ENCODE results near the gene PARP1.
"Not testable (repeated sequence)": the region's sequence is repeated elsewhere in the genome, so short reads cannot be mapped to it uniquely, and the experiment has no call there.

The PARP1 gene

DNA sequence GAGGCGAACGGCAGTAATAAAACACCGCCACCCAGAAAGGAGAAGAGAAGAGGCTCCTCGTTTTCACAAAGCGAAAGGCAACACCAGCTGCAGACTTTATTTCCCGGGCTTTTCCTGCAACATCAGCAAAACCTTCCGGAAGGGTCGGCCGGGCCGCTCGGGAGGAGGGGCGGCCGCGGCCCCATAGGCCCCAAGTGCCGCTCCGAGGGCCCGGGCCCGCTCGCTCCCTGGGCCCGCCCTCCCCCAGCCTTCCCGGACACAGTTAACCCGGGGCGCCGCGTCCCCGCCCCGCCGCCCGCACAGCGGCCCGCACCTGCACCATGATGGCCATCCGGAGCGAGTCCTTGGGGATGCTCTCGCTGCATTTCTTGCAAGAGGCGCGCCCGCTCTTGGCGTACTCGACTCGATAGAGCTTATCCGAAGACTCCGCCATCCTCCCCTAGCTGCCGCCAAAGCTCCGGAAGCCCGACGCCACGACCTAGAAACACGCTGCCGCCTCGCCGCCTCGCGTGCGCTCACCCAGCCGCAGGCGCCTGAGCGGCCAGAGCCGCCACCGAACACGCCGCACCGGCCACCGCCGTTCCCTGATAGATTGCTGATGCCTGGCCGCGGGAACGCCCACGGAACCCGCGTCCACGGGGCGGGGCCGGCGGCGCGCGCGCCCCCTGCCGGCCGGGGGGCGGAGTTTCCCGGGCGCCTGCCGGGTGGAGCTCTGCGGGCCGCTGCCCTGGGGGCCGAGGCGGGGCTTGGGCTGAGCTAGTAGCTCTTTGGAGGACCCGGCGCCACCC, at the start of gene PARP1:
Gene PARP1, minus strand, starts transcription at position 597 of the 788 bp plus-strand sequence. Its CDS starts 164 bp downstream, at position 433.
- peak; percentile 70 to 82 (median 70) for DNase-seq

DNA sequence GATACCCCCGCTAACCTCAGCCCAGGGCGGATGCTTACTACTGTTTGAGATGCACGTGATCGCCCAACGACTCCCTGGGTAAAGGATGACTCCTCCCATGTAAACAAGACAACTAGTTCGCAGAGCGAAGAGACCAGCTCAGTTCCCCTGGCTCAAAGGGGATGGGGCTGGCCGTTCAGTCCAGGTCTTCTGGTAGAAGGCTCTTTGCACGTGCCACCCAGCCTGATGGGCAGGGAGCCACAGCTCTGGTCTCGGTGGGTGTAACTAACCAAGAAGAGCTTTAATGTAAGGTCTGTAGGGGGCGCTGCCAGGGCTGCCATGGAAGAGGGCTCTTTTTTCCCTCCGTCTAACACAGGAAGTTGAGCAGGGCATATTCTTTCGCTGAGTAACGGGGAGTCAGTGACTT, 49.4 kb upstream of the PARP1 start:
- DNase-seq: peak in 1 of 4 experiments; percentile 41

DNA sequence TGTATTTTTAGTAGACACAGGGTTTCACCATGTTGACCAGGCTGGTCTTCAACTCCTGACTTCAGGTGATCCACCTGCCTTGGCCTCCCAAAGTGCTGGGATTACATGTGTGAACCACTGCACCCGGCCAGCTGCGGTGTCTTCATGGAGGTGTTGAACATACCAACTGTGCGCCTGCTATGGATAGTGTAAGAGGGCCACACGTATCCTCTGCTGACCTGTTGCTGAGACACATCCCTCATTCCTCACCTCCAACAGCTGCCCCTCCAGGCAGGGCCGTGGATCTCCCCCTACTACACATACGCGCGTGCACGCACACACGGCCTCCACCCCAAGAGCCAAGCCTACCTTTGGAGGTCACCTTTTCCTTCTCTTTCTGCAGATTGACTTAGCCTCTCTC, 48.0 kb upstream of the PARP1 start:
- no peak for DNase-seq

DNA sequence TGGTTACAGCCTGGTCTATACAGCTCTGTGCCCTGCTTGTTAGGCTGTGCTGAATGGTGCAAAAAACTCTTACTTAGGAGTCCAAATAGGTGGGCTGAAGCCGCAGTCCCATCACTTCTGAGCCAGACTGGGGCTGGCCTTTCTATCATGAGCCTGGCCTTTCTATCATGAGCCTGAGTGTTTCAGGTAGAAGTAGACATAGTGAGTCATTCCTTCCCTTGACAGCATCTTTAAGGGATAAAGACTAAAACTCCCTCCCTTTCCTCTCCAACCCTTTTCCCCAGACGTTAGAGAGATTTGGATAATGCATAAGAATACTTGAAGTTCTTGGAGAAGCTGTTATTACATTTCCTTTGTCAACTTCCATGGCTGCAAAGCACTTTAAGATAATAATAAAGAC, 46.5 kb upstream of the PARP1 start:
- DNase-seq: no peak

DNA sequence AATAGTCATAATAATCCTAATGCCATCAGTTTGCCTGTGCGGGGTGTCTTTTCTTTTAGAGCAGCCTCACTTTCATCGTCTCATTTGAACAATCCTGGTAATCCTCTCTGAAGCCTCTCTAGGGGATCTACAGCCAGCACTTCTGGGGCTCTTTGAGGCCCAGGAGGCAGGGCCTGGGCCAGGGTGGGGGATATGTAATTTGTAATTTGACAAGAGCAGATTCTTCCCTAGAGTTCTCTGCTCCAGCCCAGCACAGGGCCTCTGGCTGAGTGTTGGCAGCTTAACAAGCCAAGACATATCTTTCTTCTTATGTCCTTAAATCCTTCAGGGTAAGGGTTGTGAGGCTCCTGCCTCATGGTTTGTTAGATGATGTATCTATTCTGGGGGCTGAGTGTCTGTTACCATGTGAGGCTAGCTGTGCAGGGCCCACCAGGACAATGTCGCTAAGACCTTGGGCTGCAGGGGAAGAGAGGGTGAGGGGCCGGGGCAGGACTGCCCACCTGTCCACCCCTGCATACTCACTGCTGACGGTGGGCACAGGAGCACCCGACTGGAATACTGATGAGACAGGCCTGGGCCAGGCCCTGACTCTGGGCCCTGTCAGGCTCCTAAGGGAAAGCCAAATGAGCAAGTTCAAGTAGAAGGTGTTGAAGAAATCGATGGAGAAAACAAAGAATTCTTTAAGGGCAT, 45.3 kb upstream of the PARP1 start:
- no peak for DNase-seq

DNA sequence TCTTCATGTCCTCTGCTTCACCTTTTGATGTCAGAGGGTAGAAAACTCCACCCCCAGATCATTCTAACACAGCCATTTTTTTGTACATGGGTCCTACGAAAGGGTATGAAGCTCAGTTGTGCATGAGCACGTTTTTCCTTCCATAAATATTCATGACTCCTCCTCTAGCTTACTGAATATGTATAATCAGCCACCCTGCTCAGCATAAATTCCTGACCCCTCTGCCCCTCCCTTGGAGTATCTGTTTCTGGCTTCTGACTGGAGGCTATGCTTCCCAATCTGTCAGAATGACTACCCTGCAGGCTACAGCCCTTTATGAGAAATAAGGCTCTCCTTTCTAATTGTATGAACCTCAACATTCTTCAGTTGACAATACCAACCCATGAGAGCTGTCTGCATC, 42.8 kb upstream of the PARP1 start:
- DNase-seq: no peak

DNA sequence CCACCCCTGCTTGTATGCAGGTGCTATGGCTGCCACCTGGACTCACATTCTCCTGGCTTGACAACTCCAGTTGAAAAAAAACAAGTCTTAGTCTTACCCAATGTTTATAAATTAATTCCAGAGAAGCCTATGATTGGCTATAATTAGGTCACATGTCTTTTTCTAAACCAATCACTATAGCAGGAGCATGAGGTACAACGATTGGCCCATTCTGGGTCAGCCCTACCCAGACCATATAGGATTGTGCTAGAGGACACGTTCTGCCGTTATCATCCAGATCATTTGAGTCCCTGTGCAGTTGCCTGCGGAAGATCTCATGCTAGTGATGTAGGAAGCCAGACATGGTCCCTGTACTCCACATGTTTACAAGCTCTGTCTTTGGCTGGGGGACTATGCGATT, 41.9 kb upstream of the PARP1 start:
- DNase-seq: no peak

DNA sequence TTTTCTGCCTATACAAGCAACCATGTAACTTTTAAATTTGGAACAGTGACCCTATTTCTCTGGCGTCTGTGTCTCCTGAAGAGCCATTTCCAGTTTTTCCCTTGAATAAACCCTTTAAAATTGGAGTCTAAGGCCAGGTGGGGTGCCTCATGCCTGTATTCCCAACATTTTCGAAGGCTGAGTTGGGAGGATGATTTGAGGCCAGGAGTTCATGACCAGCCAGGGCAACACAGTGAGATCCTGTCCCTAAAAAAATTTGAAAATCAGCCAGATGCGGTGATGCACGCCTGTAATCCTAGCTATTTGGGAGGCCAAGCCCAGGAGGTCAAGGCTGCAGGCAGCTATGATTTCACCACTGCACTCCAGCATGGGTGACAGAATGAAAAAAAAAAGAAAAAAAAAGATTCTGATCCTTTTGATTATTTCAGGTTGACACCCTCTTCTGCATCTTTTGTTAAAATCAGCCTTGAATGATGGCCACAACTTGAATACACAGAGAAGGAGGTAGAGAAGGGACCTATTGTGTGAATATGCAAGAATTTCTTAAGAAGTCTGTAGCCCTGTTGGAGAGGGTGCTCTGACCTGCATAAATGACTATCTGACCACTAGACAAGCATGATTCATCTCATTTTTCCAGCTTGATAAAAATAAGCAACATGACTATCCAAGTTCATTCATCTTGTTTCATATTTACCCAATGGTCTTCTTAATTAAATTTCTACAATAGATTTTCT, 40.2 kb upstream of the PARP1 start:
- DNase-seq: no peak

DNA sequence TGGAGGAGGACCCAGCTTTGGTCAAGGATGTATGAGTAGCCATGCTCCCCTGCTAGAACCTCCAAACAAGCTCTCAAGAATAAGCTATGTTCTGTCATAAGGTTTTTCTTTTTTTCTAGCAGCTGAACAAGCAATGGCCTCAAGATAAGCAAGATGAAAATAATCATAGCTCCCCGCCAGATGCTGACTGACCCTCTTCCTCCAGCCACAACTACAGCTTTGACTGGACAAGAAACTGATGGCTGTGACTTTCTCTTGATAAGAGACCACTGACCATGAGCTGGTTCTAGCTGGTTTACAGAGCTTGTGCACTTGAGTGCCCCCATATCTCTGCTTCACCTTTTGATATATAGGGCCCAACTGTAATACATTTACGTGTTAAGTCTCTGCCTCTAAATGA, 38.2 kb upstream of the PARP1 start:
- no peak for DNase-seq

DNA sequence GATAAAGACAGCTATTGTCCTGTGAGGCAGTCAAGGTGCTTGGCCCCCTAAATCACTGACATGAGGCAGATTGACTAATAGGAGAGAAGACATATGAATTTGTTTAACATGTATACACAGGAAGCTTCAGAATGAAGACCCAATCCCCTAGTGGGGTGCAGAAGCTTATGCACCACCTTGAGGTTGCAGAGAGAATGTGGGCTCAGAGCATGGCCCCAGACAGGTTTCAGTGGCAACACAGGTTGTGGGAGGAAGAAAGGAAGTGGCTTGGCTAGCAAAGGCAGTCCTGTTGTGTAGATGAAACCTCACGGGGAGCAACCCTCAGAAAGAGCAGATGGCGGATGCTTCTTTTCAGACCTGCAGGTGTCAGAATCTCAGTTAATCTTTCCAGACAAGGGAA, 37.0 kb upstream of the PARP1 start:
- peak in 2 of 4 experiments; percentile 32 to 48 for DNase-seq

DNA sequence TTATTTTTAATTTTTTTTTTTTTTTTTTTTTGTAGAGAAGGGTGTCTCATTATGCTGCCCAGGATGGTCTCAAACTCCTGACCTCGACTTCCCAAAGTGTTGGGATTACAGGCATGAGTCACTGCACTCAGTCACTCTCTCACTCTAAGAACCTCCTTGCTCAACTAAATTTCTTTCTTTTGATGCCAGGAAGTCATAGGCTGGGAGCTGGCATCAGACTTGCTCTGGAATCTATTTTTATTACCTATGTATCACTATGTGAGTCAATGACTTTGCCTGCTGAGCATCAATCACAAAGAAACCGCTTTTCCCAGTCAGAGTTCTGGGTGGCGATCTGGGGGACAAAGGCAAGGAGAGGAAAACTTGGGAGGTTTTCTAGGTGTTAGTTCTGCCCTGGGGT, 35.5 kb upstream of the PARP1 start:
- DNase-seq: no peak

DNA sequence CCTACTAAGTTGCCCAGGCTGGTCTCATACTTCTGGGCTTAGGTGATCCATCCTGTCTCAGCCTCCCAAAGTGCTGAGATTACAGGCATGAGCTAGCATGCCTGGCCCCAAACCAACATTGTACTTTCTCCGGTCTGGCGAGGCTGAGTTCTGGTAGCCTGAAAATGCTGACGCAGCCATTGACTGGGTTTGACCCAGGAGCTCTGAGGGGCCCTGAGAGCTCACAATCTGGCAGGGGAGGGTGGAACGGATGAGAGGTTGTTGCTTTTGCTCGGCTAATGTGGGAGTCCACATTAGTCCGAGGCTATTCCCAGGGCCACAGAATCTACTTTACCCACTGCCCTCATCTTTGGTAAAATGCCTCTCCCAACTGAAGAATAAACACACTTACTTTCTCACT, 35.1 kb upstream of the PARP1 start:
- DNase-seq: no peak

DNA sequence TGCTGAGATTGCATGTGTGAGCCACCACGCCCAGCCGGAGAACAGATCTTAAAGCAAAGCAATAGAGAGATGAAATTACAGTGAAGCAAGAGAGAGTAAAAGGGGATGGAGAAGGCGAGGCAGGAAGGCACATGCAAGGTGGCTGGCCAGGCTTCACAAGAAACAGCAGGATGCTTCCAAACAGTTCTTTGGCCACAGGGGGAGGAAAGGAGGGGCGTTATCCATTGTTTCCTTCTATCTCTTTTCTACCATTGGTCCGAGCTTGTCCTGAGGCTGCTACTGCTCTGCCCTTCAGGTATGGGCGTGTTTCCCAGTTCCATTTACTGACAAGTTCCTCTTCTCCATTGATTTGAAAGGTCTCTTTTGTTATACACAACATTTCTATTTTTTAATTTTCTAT, 33.7 kb upstream of the PARP1 start:
- no peak for DNase-seq

DNA sequence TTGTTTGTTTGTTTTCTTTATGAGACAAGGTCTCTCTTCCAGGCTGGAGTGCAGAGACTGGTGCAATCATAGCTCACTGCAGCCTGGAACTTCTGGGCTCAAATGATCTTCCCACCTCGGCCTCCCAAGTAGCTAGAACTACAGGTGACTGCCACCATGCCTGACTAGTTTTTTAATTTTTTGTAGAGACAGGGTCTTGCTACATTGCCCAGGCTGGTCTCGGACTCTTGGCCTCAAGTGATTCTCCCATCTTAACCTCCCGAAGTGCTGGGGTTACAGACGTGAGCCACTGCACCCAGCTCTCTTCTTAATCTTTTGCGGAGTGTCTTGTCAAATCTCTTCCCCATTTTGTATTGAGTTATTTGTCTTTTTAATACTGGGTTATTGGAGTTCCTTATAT, 32.6 kb upstream of the PARP1 start:
- no peak for DNase-seq

DNA sequence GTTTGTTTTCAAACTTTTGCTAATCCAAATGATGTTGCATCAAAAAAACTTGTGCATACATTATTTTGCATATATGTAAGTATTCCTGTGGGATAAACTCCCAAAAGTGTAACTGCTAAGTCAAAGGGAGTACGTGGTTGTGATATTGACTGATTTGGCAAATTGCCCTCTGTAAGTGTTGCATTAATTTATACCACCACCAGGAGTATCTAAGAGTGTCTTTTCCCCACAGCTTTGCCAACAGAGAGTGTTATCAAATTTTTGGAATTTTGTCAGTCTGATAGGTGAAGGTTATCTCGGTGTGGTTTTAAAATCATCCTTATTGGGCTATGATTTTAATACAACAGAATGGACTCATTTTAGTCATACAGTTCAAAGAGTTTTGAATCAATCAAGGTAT, 30.1 kb upstream of the PARP1 start:
- no peak for DNase-seq

DNA sequence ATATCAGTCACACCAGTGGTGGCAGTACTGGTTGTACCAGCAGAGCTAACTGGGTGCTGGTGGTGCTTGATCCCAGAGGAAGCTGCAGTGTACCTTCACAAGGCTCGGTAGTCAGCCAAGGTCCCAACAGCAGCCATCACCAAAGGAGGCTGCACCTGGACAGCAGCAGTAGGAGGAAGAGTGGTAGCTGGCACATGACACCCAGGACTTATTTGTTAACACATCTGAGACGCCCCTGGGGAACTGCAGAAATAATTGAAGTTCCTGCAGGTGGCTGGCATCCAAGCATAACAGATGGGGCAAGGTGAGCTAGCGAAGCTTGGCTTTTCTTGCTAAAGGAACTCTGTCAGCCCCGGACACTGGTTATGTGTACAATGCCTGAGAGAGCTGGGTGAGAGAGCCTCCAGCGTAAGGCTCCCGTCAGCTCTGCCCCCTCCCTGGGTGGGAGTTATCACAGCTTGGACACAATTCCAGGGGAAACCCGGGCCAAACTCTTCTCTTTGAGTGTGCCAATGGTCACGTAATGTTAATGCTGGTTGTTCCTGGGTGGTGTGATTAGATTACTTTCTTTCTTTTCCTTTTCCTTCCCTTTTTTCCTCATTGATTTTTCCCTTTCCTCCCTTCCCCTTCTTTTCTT, 29.1 kb upstream of the PARP1 start:
- DNase-seq: no peak

DNA sequence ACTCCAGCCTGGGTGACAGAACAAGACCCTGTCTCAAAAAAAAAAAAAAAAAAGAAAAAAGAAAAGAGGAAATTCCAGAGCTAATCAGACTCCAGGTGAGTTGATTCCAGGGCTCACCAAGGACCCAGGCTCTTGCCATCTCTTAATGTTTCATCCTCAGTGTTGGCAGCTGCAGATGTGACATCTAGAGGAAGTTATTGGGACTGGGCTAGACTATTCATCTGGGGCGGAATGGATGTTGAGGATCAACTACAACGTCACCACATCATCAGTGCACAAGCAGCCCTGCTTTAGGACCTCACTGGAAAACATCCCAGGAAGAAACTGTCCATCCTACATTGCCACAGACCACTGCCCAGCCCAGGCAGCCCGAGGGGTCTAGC, 28.6 kb upstream of the PARP1 start:
- DNase-seq: no peak

DNA sequence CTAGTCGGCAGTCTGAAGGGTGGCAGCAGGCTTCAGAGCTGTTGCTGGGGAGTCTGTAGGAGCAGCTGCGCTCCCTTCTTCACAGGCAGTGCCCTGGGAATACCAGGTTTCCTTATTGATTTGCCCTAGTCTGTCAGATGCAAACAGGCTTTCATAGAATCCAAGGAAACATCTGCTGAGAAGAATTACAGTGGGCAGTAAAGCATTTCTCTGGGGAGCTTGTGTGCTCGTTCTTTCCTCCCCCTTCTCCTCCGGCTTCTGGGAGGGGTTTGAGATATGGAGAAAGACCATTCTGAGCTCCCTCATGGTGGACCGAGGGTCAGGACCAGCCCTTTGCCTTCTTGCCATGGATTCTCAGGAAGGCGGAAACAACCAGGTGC, 25.4 kb upstream of the PARP1 start:
- no peak for DNase-seq

DNA sequence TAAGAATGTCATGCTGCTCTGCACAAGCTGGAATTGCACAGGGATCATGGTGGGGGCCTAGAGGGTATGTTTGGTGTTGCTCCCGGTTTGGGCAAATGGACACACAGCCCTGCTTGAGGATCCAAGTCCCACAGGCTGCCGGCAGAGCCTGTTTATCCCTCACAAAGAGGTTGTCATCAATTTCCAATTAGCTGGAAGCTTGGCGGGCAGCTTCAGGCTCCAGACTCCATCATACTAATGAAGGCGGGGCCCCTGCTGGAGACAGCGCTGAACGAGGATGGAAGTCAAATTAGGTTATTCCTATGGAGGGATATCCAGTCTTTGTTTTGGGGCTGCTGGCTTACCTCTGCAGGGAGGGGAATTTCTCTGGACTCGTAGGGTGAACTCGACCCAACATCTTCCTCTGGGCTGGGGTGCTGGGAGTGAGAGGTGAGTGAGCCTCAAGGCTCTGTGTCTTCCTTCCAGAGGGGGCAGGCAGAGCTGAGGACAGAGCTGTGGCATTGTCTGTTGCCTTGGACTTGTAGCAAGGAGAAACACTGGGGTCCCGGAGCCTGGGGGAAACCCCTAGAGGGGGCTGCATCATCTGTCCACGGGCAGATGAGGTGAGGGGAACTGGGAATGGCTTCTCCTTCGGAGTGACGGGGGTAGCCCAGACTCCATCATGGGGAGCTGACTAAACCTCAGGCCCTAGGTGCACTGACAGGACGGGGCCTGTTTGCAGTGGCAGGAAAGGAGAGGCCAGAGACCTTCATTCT, 24.9 kb upstream of the PARP1 start:
- DNase-seq: no peak

DNA sequence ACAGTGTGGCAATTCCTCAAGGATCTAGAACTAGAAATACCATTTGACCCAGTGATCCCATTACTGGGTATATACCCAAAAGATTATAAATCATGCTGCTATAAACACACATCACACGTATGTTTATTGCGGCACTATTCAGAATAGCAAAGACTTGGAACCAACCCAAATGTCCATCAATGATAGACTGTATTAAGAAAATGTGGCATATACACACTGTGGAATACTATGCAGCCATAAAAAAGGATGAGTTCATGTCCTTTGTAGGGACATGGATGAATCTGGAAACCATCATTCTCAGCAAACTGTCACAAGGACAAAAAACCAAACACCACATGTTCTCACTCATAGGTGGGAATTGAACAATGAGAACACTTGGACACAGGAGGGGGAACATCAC, 24.0 kb upstream of the PARP1 start:
- not testable (repeated sequence) for DNase-seq

DNA sequence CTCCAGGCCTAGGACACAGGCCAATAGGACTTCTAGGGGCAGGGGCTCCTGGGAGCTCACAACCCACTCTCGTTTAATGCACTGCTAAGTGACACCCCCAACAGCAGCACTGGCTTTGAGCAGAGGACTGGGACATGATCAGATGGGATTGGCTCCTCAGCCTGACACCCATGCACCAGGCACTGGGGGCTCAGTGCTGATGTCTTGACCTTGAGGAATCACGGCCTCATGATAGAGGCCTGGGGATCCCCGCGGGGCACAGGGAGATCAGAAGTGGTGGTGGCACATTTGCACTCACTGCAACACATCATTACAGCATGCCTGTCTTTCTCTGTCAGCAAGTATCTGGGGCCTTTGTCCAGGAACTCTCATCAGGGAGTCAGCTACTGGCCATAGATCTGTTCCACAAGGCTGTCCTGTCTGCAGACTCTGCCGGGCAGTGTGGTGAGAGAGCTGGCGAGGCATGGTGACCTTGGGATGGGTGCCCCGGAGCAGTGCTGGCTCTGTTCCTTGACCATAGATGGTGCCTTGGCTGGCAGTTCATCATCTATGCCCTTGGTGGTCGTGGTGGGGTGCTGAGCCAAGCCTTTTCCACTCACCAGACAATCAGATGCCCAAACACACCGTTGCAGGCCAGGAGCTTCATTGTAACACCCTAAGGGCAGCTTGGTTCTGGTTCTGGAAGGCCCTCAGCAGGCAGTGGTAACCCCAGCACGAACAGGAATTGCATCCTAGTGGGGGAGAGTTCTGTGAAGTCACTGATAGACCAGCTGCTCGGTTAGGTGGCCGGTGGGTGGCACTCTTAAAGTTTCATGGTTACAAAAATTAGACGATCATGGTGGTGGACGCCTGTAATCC, 22.2 kb upstream of the PARP1 start:
- DNase-seq: no peak

Measured in activated naive CD4-positive, alpha-beta T cell (primary cell).